ENCODE results near the gene PARVB. TPM values are rescaled to one million over a fixed set of nuclear protein-coding genes. Genes with fewer than 3 reads are reported as not detected.

Gene PARVB
- total and polyA plus RNA-seq, 2 donors (not counting 3 experiments of a cell fraction or from before 2014, with no cell fraction given) = 155 to 162 TPM

GRCh38 chr22:44093791-44094190 lies 69.7 kb downstream of the PARVB start:
- Histone ChIP-seq H3K27ac (ENCODE audit: insufficient read depth, low read depth, low read length) (no peak overlapping the region), H3K4me3 (replicated peaks in 1 of 3; ENCODE audit: insufficient read depth in 1 of 3, low read depth in 1 of 3, low read length in 3 of 3) (no peak overlapping the region)
- intact Hi-C loops (cut with micrococcal nuclease) = no loop called here

More at GRCh38 chr22:44093791-44094190, 69.7 kb downstream of the PARVB start:
- no peaks in the 10 kb centered on the region for H3K27me3 ChIP-seq (ENCODE audit: control insufficient read depth in 2 of 2, insufficient read depth in 2 of 2, low read length in 2 of 2)
- peaks cover 25% of the 10 kb centered on the region for H3K79me2 ChIP-seq (ENCODE audit: control insufficient read depth, insufficient read depth, low read length)
- no peaks in the 10 kb centered on the region for H4K20me1 ChIP-seq (replicated peaks; ENCODE audit: control insufficient read depth, extremely low read depth, insufficient read depth, low read length)
- CTCF ChIA-PET = interaction anchor here (1.8 kb wide), 1 partner anchor 101 kb away, joined by 10 read pairs; no protein-coding TSS in a partner anchor
- FAIRE-seq = no peak
- H3K4me1 ChIP-seq (ENCODE audit: control insufficient read depth, extremely low read depth, insufficient read depth, low read length) = no peaks in the 10 kb centered on the region
- H2AFZ ChIP-seq (ENCODE audit: low read depth, low read length) = no peak overlapping the region
- no peak for DNase-seq (ENCODE audit: low read depth, low spot score)
- BruUV-seq (replicated peaks) = no TSS peak
- no peaks in the 10 kb centered on the region for H3K9me1 ChIP-seq (replicated peaks; ENCODE audit: control insufficient read depth, extremely low read depth, insufficient read depth, low read length)
- no peak overlapping the region for H3K9ac ChIP-seq (replicated peaks; ENCODE audit: extremely low read depth, insufficient read depth, low read length)
- dilution Hi-C loops (cut with MboI; ENCODE audit: extremely low pct_ligation_motif_present, low sequenced_read_pairs) = no loop called here
- H3K36me3 ChIP-seq (ENCODE audit: control insufficient read depth in 2 of 2, extremely low read depth in 1 of 2, insufficient read depth in 2 of 2, low read length in 2 of 2) = peaks cover 4 to 25% of the 10 kb centered on the region in 2 experiments
- POLR2A ChIA-PET = no interaction called here
- no peaks in the 10 kb centered on the region for H3K9me3 ChIP-seq (replicated peaks; ENCODE audit: control insufficient read depth, insufficient read depth, low read length)
- TF ChIP-seq CTCF (IDR thresholded peaks at IDR 0.05; ENCODE audit: extremely low read depth in 1 of 2, insufficient read depth in 1 of 2, low read depth in 1 of 2, low read length in 2 of 2) (no peak), POLR2A (IDR thresholded peaks at IDR 0.05; ENCODE audit: low read depth, low read length) (no peak), FOS (IDR thresholded peaks at IDR 0.05; ENCODE audit: borderline replicate concordance, insufficient read depth, low read length) (no peak), POLR2AphosphoS5 (IDR thresholded peaks at IDR 0.05; ENCODE audit: insufficient read depth, low read depth, low read length) (no peak), MYC (IDR thresholded peaks at IDR 0.05; ENCODE audit: low read depth, low read length) (no peak)
- TF ChIP-seq, protein P1, sequence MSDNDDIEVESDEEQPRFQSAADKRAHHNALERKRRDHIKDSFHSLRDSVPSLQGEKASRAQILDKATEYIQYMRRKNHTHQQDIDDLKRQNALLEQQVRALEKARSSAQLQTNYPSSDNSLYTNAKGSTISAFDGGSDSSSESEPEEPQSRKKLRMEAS (IDR thresholded peaks at IDR 0.05; ENCODE audit: insufficient read depth, insufficient read length) = no peak
- no peak overlapping the region for H3K4me2 ChIP-seq (ENCODE audit: insufficient read depth, low read length)

Data from endothelial cell of umbilical vein (primary cell).